Measurements from ENCODE around the gene GPALPP1.

Gene GPALPP1

DNA sequence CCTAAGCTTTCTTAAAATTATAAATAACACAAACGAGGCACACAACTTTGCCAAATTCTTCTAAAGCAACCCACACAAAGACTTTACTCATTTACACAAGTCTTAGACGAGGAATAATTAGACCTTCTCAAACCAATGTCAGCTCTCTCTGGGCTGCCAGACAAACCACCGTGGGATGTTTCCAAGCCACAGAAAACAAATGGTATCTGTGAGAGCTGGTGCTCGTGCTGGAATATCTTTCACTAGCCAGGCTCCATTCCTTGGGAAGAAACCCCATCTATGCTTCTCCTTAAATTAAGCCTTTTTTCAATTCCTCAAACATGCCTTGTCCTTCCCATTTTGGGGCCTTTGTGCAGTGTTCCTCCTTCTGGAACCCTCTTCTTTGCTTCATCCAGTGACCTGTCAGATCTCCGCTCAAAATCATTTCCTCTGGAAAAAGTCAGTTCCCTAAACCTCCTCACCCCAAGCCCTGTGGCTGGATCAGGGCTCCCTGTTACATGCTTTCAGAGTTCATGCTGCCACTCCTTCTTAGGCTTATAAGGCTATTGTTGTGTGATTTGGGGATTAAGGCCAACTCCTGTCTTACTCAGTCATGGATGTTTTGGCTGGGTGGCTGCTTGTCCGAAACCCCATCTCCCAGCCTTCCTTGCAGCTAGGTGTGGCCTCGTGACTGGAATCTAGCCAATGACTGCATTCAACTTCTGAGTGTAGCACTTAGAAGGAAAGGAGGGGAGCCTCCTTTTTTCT lies 66.7 kb downstream of the GPALPP1 start:
- TF ChIP-seq CTCF (IDR thresholded peaks at IDR 0.05) = no peak

- no peak for TF ChIP-seq CTCF (IDR thresholded peaks at IDR 0.05)
Measured at GRCh38 chr13:45060062-45060461, 70.7 kb downstream of the GPALPP1 start.

GRCh38 chr13:45063261-45063860 lies 74.0 kb downstream of the GPALPP1 start:
- TF ChIP-seq CTCF (IDR thresholded peaks at IDR 0.05) = no peak

- TF ChIP-seq CTCF (IDR thresholded peaks at IDR 0.05) = no peak
Measured at GRCh38 chr13:45064889-45065288, 75.6 kb downstream of the GPALPP1 start.

DNA sequence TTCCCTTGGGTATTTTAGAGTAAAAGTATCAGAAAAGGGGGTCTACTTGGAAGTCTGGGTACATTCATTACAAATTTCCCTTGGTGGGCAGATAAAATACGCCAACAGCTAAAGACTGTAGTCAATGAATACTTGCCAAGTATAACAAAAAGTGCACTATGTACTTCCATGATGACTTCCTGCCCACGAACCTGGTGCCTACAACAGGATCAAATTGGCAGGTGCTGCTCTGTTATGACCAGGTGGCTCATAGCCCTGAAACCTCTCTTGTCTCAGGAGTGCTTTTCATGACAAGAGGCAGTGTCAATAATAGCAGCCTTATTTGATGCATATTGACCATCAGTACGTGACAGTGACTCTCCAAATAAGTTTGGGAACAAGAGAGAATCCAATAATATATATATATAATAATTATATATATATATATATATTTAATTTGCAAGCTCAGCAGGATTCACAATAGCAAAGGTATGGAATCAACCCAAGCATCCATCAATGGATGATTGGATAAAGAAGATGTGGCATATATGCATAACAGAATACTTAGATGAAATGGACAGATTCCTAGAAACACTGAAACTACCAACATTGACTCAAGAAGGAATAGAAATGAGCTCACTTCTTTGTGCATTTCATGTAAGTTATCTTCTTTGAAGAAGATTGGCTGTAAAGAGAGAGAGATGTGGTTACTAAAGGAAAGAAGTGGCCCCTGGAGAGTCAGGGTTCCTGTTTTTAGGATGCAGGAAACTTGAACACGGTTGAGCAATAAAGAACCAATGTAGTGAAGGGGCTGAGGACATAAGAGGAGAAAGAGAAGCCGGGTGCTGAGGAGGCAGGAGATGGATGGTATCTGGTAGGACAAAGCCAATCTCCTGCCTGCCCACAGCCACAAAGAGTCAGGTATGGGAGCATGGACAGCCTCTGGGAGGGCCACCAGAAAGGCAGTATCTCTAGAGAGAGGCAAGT lies 79.0 kb downstream of the GPALPP1 start:
- TF ChIP-seq CTCF (IDR thresholded peaks at IDR 0.05) = no peak

GRCh38 chr13:45073809-45074208 lies 84.5 kb downstream of the GPALPP1 start:
- no peak for TF ChIP-seq CTCF (IDR thresholded peaks at IDR 0.05)

GRCh38 chr13:45074721-45075120 lies 85.4 kb downstream of the GPALPP1 start:
- TF ChIP-seq CTCF (IDR thresholded peaks at IDR 0.05) = no peak

All from LNCAP (cell line).